ENCODE data around the gene ETAA1.

Gene ETAA1

DNA sequence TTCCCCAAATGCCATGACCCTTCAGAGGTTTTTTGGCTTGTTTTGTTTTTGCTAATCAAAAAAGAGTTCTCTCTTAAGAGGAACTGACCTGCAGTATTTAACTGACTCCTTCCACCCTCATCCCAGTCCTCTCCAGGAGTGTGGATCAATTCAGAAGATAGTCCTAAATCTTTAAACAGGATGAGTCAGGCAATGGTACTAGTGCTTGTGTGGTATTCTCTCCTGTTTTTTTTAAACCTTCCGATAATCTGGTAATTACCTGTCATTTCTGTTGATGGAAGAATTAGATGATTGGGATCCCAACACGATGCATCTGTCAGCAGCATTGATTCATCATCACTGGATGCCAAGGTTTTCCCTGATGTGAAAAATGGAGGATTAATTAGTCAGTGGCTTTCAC, 41.2 kb downstream of the ETAA1 start:
- no peak for DNase-seq

- no peak for DNase-seq
These were observed 48.6 kb downstream of the ETAA1 start for GRCh38 chr2:67445652-67446268.

GRCh38 chr2:67446491-67446911, 49.4 kb downstream of the ETAA1 start:
- DNase-seq = no peak

- DNase-seq = no peak
These were observed 51.5 kb downstream of the ETAA1 start for GRCh38 chr2:67448648-67449047.

- no peak for DNase-seq
These were observed 54.1 kb downstream of the ETAA1 start for GRCh38 chr2:67451086-67451832.

GRCh38 chr2:67453310-67453709, 56.2 kb downstream of the ETAA1 start:
- no peak for DNase-seq

DNA sequence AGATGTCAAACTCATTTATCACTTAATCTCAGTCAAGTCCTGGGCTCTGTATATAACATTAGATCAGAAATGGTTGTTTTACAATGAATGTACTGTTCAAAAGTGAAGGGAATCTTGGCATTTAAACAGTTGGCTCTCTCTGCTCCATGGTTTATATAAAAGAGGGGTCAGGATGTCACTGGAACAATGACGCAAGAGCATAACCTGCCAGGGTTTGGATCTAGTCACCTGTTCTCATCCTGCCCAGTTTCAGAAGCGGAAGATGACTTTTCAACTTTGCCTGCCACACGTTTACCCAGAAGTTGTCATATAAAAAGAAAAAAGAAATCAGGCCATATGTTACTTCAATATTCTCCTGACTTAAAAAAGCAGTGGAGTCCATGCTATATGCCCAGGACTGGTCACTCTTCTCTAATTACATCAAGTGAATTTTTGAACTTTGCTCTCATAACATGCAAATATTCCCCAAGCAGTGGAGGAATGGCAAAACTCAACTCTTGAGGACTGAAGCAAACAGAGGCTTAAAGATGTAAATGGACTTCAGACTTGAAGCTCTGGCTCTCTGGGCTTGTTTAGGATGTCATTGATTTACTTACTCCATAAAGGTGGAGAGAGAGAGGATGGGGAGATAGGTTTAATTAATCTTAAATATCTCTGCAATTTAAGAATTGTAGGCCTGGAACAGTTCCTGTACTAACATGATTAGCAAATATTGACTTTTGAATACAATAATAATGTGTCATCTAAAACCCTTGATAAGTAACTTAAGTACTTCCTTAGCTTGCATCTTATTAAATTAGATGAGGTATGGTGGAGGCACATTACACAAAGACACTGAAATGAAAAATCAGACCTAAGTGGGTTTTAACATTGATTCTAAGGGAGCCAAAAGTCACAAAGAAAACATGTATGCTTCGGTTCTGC, 58.3 kb downstream of the ETAA1 start:
- DNase-seq = no peak

GRCh38 chr2:67456428-67456827, 59.3 kb downstream of the ETAA1 start:
- no peak for DNase-seq

DNA sequence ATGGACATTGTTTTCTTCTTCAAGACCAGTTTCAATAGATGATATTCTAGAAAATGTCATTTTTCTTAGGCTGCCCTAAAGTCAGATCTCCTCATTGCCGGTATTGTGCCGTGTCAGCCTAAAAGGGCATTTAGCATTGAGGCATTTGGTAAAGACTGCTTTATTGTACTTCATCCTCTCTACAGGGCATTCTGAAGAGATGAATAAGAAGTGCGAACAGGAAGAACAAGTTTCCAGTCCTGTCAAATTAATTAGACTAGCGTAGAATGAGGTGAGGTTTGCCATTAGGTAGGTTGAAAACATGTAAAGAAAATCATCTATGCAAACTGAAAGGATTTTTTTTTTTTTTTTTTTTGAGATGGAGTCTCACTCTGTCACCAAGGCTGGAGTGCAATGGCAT, 60.6 kb downstream of the ETAA1 start:
- DNase-seq = no peak

DNA sequence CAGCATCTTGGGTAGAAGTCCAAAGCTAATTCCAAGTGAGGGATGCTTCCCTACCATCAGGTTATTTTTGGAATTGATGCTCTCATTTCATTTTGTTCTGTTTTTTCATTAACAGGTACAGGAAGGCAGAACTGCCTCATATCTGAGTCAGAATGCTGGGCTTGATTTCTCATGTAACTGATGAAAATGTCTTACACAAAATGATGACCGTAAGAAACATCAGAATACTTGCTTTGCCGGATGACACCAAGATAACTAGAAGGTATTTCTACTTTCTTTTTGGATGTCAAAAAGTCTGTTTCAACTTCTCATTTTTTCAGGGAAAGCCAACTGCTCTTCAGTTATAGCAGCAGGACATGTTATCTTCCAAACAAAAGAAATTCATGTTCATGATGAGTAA, 62.6 kb downstream of the ETAA1 start:
- DNase-seq = no peak
